SK-N-SH (cell line): ENCODE data around the gene ZNF608. TPM values are rescaled to one million over a fixed set of nuclear protein-coding genes. Genes with fewer than 3 reads are reported as not detected.

Experiments
- CTCF ChIA-PET: fragments of 300-600, 350-600 bp; formaldehyde crosslinking; extraction: SDS; loops from one replicate; lab custom pipeline; 2021; lab: Yijun Ruan, JAX
- POLR2A ChIA-PET: fragments of 350-600 bp; sonication (Branson Sonifier 250); formaldehyde crosslinking; extraction: SDS; loops from one replicate; lab custom pipeline; 2020; ENCODE audit warnings: antibody characterized with exemption, inconsistent platforms; lab: Yijun Ruan, JAX
- DNase-seq: peaks from one replicate; pipeline ENCODE4 v3.0.0; 2012
- H2AFZ ChIP-seq: fragments of 200-600 bp; sonication (generic); 2 replicates; pipeline ENCODE4 v1.8.1; 2016; ENCODE audit warnings: antibody characterized with exemption, mild to moderate bottlenecking, low read depth
- H3F3A ChIP-seq: fragments of 200-600 bp; sonication (generic); replicated peaks from 2 replicates; pipeline ENCODE3; 2016; ENCODE audit warnings: antibody characterized with exemption, mild to moderate bottlenecking; ENCODE audit not compliant: insufficient read depth
- H3K27ac ChIP-seq, 2 experiments: fragments of 200-500 bp in 1 of 2; fragments of 200-600 bp in 1 of 2; sonication (Bioruptor generic) in 1 of 2; sonication (generic), shearing (Covaris generic) in 1 of 2; 2 replicates each; pipeline versions ENCODE4 v1.5.1 to v1.6.1; 2014 to 2016; ENCODE audit warnings: low read depth in 2 of 2, inconsistent platforms in 1 of 2, low read length in 1 of 2, mild to moderate bottlenecking in 1 of 2, mixed read lengths in 1 of 2
- H3K27me3 ChIP-seq: fragments of 200-600 bp; sonication (generic), shearing (Covaris generic); 2 replicates; pipeline ENCODE4 v1.6.1; 2016; ENCODE audit warnings: mixed run types; ENCODE audit not compliant: insufficient read depth
- H3K36me3 ChIP-seq, 2 experiments: fragments of 200-500 bp in 1 of 2; fragments of 200-600 bp in 1 of 2; sonication (Bioruptor generic) in 1 of 2; sonication (generic) in 1 of 2; replicated peaks in 1 of 2; 2 replicates each; pipeline versions ENCODE3 to v1.5.1; 2014 to 2016; ENCODE audit warnings: low read length in 1 of 2, mild to moderate bottlenecking in 1 of 2; ENCODE audit not compliant: insufficient read depth in 2 of 2, control insufficient read depth in 1 of 2
- H3K4me1 ChIP-seq, 2 experiments: fragments of 200-500 bp in 1 of 2; fragments of 200-600 bp in 1 of 2; sonication (Bioruptor generic) in 1 of 2; sonication (generic), shearing (Covaris generic) in 1 of 2; 2 replicates each; pipeline versions ENCODE4 v1.5.1 to v1.6.1; 2014 to 2016; ENCODE audit warnings: low read depth in 1 of 2, low read length in 1 of 2, mixed run types in 1 of 2; ENCODE audit not compliant: insufficient read depth in 2 of 2, control insufficient read depth in 1 of 2
- H3K4me2 ChIP-seq: fragments of 200-600 bp; sonication (generic), shearing (Covaris generic); 2 replicates; pipeline ENCODE4 v1.6.1; 2017; ENCODE audit warnings: mixed run types
- H3K4me3 ChIP-seq, 2 experiments: fragments of 200-500 bp in 1 of 2; fragments of 200-600 bp in 1 of 2; sonication (Bioruptor generic) in 1 of 2; sonication (generic), shearing (Covaris generic) in 1 of 2; 2 replicates each; pipeline versions ENCODE4 v1.5.1 to v1.8.1; 2014 to 2016; ENCODE audit warnings: low read depth in 2 of 2, inconsistent platforms in 1 of 2, low read length in 1 of 2, mild to moderate bottlenecking in 1 of 2, mixed read lengths in 1 of 2, moderate library complexity in 1 of 2
- H3K79me2 ChIP-seq: fragments of 200-600 bp; sonication (generic); 2 replicates; pipeline ENCODE4 v1.8.1; 2017; ENCODE audit warnings: mild to moderate bottlenecking; ENCODE audit not compliant: insufficient read depth
- H3K9ac ChIP-seq: fragments of 200-600 bp; sonication (generic); 2 replicates; pipeline ENCODE4 v1.6.1; 2017; ENCODE audit warnings: mixed run types
- H3K9me2 ChIP-seq: fragments of 200-600 bp; sonication (generic); 2 replicates; pipeline ENCODE4 v1.6.1; 2017; ENCODE audit warnings: mixed run types
- H3K9me3 ChIP-seq: fragments of 200-600 bp; sonication (generic); 2 replicates; pipeline ENCODE4 v1.6.1; 2017; ENCODE audit warnings: mixed run types, mild to moderate bottlenecking, moderate library complexity
- H4K20me1 ChIP-seq: fragments of 200-600 bp; sonication (generic); 2 replicates; pipeline ENCODE4 v1.6.1; 2017; ENCODE audit warnings: mild to moderate bottlenecking, mixed run types; ENCODE audit not compliant: insufficient read depth
- CTCF ChIP-seq: fragments of 200-600 bp; sonication (generic); IDR thresholded peaks from 2 replicates; pipeline ENCODE4 v1.6.1; 2017; ENCODE audit warnings: antibody characterized with exemption, mild to moderate bottlenecking, moderate library complexity
- ELF1 ChIP-seq: IDR thresholded peaks from 2 replicates; pipeline ENCODE4 v1.4.0; 2012
- EP300 ChIP-seq, 2 experiments: IDR thresholded peaks; 2 replicates each; pipeline versions ENCODE4 v1.4.0 to v1.6.1; 2012; ENCODE audit warnings: borderline replicate concordance in 1 of 2, low read depth in 1 of 2, low read length in 1 of 2
- FOXJ3 ChIP-seq: sonication (generic); formaldehyde crosslinking; IDR thresholded peaks from 2 replicates; pipeline ENCODE4 v1.5.1; 2020; ENCODE audit warnings: mild to moderate bottlenecking, missing genetic modification reagents
- GATA2 ChIP-seq: sonication (generic); formaldehyde crosslinking; IDR thresholded peaks from 2 replicates; pipeline ENCODE4 v1.5.0; 2020; ENCODE audit warnings: mild to moderate bottlenecking, missing genetic modification reagents
- JUND ChIP-seq: IDR thresholded peaks from 2 replicates; pipeline ENCODE4 v1.4.0; 2012
- NRF1 ChIP-seq: IDR thresholded peaks from 2 replicates; pipeline ENCODE4 v1.6.1; 2012; ENCODE audit warnings: low read depth, mild to moderate bottlenecking, low read length
- POLR2AphosphoS5 ChIP-seq: IDR thresholded peaks from 2 replicates; pipeline ENCODE4 v1.6.1; 2012; ENCODE audit warnings: low read depth, low read length
- RFX5 ChIP-seq: IDR thresholded peaks from 2 replicates; pipeline ENCODE4 v1.6.1; 2012; ENCODE audit warnings: mild to moderate bottlenecking, improper control_type of control experiment, low read length
- SIN3A ChIP-seq: IDR thresholded peaks from 2 replicates; pipeline ENCODE4 v1.6.1; 2012; ENCODE audit warnings: low read depth, mild to moderate bottlenecking, low read length, moderate library complexity, borderline replicate concordance
- SMC3 ChIP-seq: IDR thresholded peaks from 2 replicates; pipeline ENCODE4 v1.6.1; 2012; ENCODE audit warnings: low read depth, low read length, improper control_type of control experiment
- TAF1 ChIP-seq: IDR thresholded peaks from 2 replicates; pipeline ENCODE4 v1.6.1; 2012; ENCODE audit warnings: low read depth, mild to moderate bottlenecking, low read length, moderate library complexity, borderline replicate concordance
- TCF12 ChIP-seq: IDR thresholded peaks from 2 replicates; pipeline ENCODE4 v1.4.0; 2012
- YY1 ChIP-seq: IDR thresholded peaks from 2 replicates; pipeline ENCODE4 v1.4.0; 2012; ENCODE audit warnings: low read depth, mild to moderate bottlenecking
- WGBS: methylation state at CpG from one replicate; pipeline ENCODE4 v1.1.6; 2017; ENCODE audit warnings: low lambda C conversion rate; 5-methylcytosine and 5-hydroxymethylcytosine counted together
- polyA plus RNA-seq, 3 experiments: library from polyadenylated mRNA; depleted of rRNA; stranded (reverse); fragments of >200 nt; gene quantifications; 2 replicates each; pipeline ENCODE4 v1.2.3, GENCODE V29; 2012
- TF ChIP-seq, protein P1 (sequence below): fragments of 150-350 bp; IDR thresholded peaks from 2 replicates; pipeline ENCODE4 v1.6.1; 2017; ENCODE audit warnings: antibody characterized with exemption, low read length, low read depth, borderline replicate concordance

The ZNF608 gene
- polyA plus RNA-seq, 1 of the 3 experiments (the other 2 are of a cell fraction): 4.9 TPM

GRCh38 chr5:124736805-124737188 lies 9.6 kb downstream of the ZNF608 start:
- H3K9me3 ChIP-seq: 0 out of 2 replicates have a peak, but pooled peaks cover 5% of the 10 kb centered on the region
- TF ChIP-seq EP300 (IDR thresholded peaks at IDR 0.05; ENCODE audit: borderline replicate concordance in 1 of 2, low read depth in 1 of 2, low read length in 1 of 2) (no peak), POLR2AphosphoS5 (no peak), CTCF (no peak), NRF1 (no peak), ELF1 (no peak), SIN3A (no peak), YY1 (no peak), RFX5 (no peak), FOXJ3 (CRISPR knock-in tag) (no peak), JUND (no peak)
- TF ChIP-seq, protein P1, sequence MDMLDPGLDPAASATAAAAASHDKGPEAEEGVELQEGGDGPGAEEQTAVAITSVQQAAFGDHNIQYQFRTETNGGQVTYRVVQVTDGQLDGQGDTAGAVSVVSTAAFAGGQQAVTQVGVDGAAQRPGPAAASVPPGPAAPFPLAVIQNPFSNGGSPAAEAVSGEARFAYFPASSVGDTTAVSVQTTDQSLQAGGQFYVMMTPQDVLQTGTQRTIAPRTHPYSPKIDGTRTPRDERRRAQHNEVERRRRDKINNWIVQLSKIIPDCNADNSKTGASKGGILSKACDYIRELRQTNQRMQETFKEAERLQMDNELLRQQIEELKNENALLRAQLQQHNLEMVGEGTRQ: no peak
- H3K27me3 ChIP-seq: no peaks in the 10 kb centered on the region
- H2AFZ ChIP-seq: no peak overlapping the region
- no peak overlapping the region for H3K4me2 ChIP-seq
- no peaks in the 10 kb centered on the region for H3F3A ChIP-seq
- 87% methylated on average over 3 of the region's 3 CpGs for WGBS
- H3K79me2 ChIP-seq: peaks cover 3% of the 10 kb centered on the region; the same call in 1 of the 2 replicates
- DNase-seq: no peak
- H3K36me3 ChIP-seq: peaks cover 0 to 9% of the 10 kb centered on the region in 2 experiments
- no peak overlapping the region; a peak in 1 of 4 replicates for H3K27ac ChIP-seq
- CTCF ChIA-PET: interaction anchor here (1.2 kb wide), 1 partner anchor 12 kb away, joined by 3 read pairs; no protein-coding TSS in a partner anchor
- no peak overlapping the region for H3K9ac ChIP-seq
- H4K20me1 ChIP-seq: no peaks in the 10 kb centered on the region
- POLR2A ChIA-PET: interaction anchor here (3.2 kb wide), 1 partner anchor 12 kb away, joined by 21 read pairs; no protein-coding TSS in a partner anchor
- peaks cover 12 to 50% of the 10 kb centered on the region in 2 experiments; a peak in 3 of 4 replicates for H3K4me1 ChIP-seq
- no peak overlapping the region for H3K4me3 ChIP-seq
- no peaks in the 10 kb centered on the region for H3K9me2 ChIP-seq

DNA sequence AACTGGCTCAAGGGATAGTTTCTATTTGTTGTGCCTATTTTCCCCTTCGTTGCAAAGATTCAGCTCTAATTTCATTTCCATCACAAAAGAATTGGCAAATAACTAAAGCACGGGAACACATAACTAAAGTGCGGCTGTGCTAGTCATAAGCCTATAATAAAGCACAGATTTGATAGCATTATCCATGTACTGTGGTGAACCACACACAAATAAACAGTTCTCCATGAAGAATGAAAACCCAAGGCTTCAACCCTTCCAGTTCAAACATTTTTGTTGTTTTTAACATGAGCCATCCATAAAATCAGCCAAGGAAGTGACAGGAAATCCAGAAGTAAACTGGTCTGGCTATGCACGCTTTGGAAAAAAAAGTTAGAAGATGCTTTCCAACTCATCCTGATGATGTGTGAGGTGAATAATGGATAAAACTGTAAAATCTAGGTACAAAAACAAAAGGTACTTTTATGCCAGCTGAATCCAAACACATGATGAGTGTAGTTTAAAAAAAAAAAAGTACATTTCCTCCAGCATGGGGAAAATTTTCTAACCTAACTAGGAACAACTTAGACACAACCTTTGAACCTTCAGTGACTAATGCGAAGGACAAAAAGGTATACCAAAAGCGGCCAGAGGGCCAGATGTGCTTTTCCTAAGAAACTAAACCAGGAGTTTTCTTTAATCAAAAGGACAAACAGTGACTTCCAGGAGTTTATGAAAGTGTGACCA lies 10.2 kb downstream of the ZNF608 start:
- Histone ChIP-seq H3K9me2 (no peaks in the 10 kb centered on the region), H3K36me3 (peaks cover 0 to 9% of the 10 kb centered on the region in 2 experiments), H4K20me1 (no peaks in the 10 kb centered on the region), H3K9ac (no peak overlapping the region), H3K27ac (peak overlapping the region in 1 of 2 experiments; percentile 83; a peak in 1 of 4 replicates), H3K27me3 (no peaks in the 10 kb centered on the region), H2AFZ (no peak overlapping the region), H3K9me3 (0 out of 2 replicates have a peak, but pooled peaks cover 5% of the 10 kb centered on the region), H3K79me2 (peaks cover 3% of the 10 kb centered on the region; the same call in 1 of the 2 replicates), H3F3A (no peaks in the 10 kb centered on the region), H3K4me3 (no peak overlapping the region), H3K4me2 (no peak overlapping the region), H3K4me1 (peaks cover 11 to 47% of the 10 kb centered on the region in 2 experiments; a peak in 3 of 4 replicates)
- ChIA-PET POLR2A (no interaction called here), CTCF (no interaction called here)
- TF ChIP-seq GATA2 (CRISPR knock-in tag): no peak
- TF ChIP-seq TCF12: no peak
- no peak for TF ChIP-seq SIN3A
- no peak for TF ChIP-seq SMC3
- TF ChIP-seq TAF1: no peak
- DNase-seq: no peak
- WGBS: 91% methylated on average over 6 of the region's 6 CpGs
